Mucosa of descending colon (tissue), 3 donors: Measurements from ENCODE around the gene RAB3D. TPM values are rescaled to one million over a fixed set of nuclear protein-coding genes. Genes with fewer than 3 reads are reported as not detected.
"Not testable (repeated sequence)": the region's sequence is repeated elsewhere in the genome, so short reads cannot be mapped to it uniquely, and the experiment has no call there.

ENCODE experiments used
- ATAC-seq: fragments of 200-7000 bp; cut with Tn5 transposase; one replicate; pipeline ENCODE4 v1.9.1; 2020; ENCODE audit warnings: mild to moderate bottlenecking, moderate library complexity
- DNase-seq, 3 donors: peaks; one replicate each; pipeline ENCODE4 v3.0.0-alpha.2; 2020
- H3K36me3 ChIP-seq: fragments of 200-600 bp; one replicate; pipeline ENCODE4 v1.8.0; 2021; ENCODE audit warnings: low read depth, mild to moderate bottlenecking
- H3K4me1 ChIP-seq: fragments of 200-600 bp; one replicate; pipeline ENCODE4 v1.8.0; 2021; ENCODE audit warnings: low read depth, mild to moderate bottlenecking
- H3K4me3 ChIP-seq: fragments of 200-600 bp; one replicate; pipeline ENCODE4 v1.8.0; 2021; ENCODE audit warnings: mild to moderate bottlenecking
- H3K9me3 ChIP-seq: fragments of 200-600 bp; one replicate; pipeline ENCODE4 v1.8.0; 2021; ENCODE audit warnings: mild to moderate bottlenecking
- intact Hi-C, 2 donors: fragments of 100-400 bp; cut with DNase I in 1 of 2; cut with micrococcal nuclease in 1 of 2; formaldehyde crosslinking; loops; one replicate each; pipeline versions ENCODE4 v1.11.0 to v1.11.1; 2022; cut with DNase I, micrococcal nuclease
- total RNA-seq, 3 donors: library from RNA; stranded (reverse); fragmentation: NEBNext Ultra II Directional in 2 of 3; extraction: Animal tissue kit (Norgen Biotek cat#: 25700) in 2 of 3; gene quantifications; one replicate each; pipeline versions ENCODE4 v1.2.1 to v1.2.4, GENCODE V29; 2021 to 2023
- TF ChIP-seq, protein P1 (sequence below): fragments of 200-600 bp; IDR thresholded peaks from one replicate; pipeline ENCODE4 v1.8.0; 2022; ENCODE audit warnings: antibody characterized with exemption, mild to moderate bottlenecking
- donor health status: DM: no; HTN: no; CAD: no; lungs with moderate emphysema.
- donor health status: DM: no; HTN: no; CAD: no.
- donor health status: DM: no; HTN: yes; CAD: no.

RAB3D gene
- total RNA-seq, 3 donors from 2014 or later, result 21.0 to 34.9 (median 33.9) TPM

DNA sequence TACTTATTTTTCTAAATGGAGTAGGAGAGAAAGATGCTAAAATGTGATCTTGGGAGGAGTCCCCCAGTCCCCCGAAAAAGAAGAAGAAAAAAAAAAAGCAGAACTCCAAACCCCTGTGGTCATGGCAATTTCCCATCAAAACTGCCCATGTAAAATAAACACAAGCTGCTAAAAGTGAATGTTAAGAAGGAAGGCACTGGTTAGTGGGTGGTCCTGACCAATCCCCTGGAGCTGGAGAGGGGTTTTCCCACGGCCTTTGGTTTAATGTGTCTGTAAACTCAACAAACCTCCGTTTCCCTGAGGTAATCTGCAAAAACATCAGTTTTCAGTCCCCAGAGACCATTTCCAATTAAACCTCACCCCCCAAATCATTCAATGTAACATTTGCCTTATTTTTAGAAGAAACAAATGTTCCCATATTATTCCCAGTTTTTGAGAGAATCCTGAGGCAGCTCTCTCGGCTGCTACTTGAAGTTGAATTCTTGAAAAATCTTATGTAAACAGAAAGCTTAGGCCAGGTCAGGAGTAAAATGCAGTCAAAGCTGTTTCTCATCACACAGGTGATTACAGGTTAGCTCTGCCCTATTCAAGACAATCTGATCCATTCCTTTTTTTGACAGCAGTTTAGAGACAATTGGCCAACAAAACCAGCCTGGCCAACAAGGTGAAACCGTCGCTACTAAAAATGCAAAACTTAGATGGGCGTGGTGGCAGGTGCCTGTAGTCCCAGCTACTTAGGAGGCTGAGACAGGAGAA lies 17.0 kb downstream of the RAB3D start:
- Histone ChIP-seq H3K4me3 (no peak overlapping the region), H3K4me1 (peaks cover 19% of the 10 kb centered on the region), H3K36me3 (no peaks in the 10 kb centered on the region), H3K9me3 (no peaks in the 10 kb centered on the region)
- DNase-seq, result no peak
- TF ChIP-seq, protein P1, sequence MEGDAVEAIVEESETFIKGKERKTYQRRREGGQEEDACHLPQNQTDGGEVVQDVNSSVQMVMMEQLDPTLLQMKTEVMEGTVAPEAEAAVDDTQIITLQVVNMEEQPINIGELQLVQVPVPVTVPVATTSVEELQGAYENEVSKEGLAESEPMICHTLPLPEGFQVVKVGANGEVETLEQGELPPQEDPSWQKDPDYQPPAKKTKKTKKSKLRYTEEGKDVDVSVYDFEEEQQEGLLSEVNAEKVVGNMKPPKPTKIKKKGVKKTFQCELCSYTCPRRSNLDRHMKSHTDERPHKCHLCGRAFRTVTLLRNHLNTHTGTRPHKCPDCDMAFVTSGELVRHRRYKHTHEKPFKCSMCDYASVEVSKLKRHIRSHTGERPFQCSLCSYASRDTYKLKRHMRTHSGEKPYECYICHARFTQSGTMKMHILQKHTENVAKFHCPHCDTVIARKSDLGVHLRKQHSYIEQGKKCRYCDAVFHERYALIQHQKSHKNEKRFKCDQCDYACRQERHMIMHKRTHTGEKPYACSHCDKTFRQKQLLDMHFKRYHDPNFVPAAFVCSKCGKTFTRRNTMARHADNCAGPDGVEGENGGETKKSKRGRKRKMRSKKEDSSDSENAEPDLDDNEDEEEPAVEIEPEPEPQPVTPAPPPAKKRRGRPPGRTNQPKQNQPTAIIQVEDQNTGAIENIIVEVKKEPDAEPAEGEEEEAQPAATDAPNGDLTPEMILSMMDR, result no peak
- intact Hi-C loops, result no loop called here
- no peak for ATAC-seq

DNA sequence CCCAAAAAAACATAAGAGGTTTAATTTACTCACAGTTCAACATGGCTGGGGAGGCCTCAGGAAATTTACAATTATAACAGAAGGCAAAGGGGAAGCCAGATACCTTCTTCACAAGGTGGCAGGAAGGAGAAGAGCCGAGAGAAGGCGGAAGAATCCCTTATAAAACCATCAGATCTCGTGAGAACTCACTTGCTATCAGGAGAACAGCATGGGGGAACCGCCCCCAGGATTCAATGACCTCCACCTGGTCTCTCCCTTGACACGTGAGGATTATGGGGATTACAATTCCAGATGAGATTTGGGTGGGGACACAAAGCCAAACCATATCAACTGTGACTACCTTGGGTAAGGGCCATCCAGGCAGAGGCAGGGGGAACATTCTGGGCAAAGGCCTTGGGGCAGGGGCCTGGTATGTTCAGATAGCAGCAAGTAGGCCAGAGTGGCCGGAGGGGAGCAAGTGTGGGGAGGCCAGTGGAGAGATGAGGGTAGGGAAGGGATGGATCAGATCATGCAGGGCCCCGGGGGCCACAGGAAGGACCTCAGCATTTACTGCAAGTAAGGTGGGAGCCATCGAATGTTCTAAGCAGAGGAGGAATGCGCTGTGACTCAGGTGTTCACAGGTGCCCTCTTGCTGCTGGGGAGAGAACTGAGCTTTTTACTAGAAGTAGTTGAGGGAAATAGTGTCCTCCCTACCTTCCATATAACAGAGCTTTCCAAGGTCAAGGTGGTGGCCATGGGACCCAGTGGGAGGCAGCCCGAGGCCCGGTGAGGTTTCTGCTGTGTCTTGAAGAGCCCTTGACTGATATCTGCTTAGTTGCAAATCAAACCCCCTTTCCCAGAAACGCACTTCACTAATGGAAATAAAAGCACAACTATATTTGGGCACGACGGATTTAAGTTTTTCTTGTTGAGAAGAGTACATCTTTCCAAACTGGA lies 18.0 kb downstream of the RAB3D start:
- peak in 1 of 3 donors; percentile 43 for DNase-seq
- intact Hi-C loops, result no loop called here
- H3K4me3 ChIP-seq, result no peak overlapping the region
- TF ChIP-seq, protein P1, result no peak
- no peaks in the 10 kb centered on the region for H3K9me3 ChIP-seq
- H3K4me1 ChIP-seq, result peaks cover 19% of the 10 kb centered on the region
- no peak for ATAC-seq
- H3K36me3 ChIP-seq, result no peaks in the 10 kb centered on the region

- peaks cover 19% of the 10 kb centered on the region for H3K4me1 ChIP-seq
- DNase-seq, result peak in 1 of 3 donors; percentile 17
- ATAC-seq, H3K4me3 ChIP-seq, intact Hi-C loops, H3K9me3 ChIP-seq, H3K36me3 ChIP-seq: not testable (repeated sequence)
Observed at GRCh38 chr19:11320278-11320995, 19.0 kb downstream of the RAB3D start.

- intact Hi-C loops, result no loop called here
Observed at GRCh38 chr19:11306337-11306736, 33.1 kb downstream of the RAB3D start.

GRCh38 chr19:11304936-11305335 lies 34.5 kb downstream of the RAB3D start:
- H3K36me3 ChIP-seq, result no peaks in the 10 kb centered on the region
- ATAC-seq (no peak), DNase-seq (no peak)
- H3K4me1 ChIP-seq, result no peaks in the 10 kb centered on the region
- no peaks in the 10 kb centered on the region for H3K9me3 ChIP-seq
- TF ChIP-seq, protein P1, result no peak
- intact Hi-C loops, result no loop called here
- no peak overlapping the region for H3K4me3 ChIP-seq

More at GRCh38 chr19:11306337-11306736, 33.1 kb downstream of the RAB3D start:
- TF ChIP-seq, protein P1, result no peak
- ATAC-seq (no peak), DNase-seq (peak in 1 of 3 donors; percentile 8)
- Histone ChIP-seq H3K9me3 (no peaks in the 10 kb centered on the region), H3K4me1 (no peaks in the 10 kb centered on the region), H3K4me3 (no peak overlapping the region), H3K36me3 (no peaks in the 10 kb centered on the region)
